Activated CD8-positive, alpha-beta memory T cell treated with anti-CD3 and anti-CD28 coated beads for 48 hours (primary cell): ENCODE measurements around the gene LRRC58.
"Not testable (repeated sequence)": the region's sequence is repeated elsewhere in the genome, so short reads cannot be mapped to it uniquely, and the experiment has no call there.

Experiments used
- DNase-seq, 3 experiments: peaks; one replicate each; pipeline ENCODE4 v3.0.0-alpha.2; 2020; ENCODE audit warnings: low read depth in 2 of 3, low spot score in 2 of 3

The LRRC58 gene

GRCh38 chr3:120341658-120342346, 7.4 kb downstream of the LRRC58 start:
- DNase-seq: no peak

DNA sequence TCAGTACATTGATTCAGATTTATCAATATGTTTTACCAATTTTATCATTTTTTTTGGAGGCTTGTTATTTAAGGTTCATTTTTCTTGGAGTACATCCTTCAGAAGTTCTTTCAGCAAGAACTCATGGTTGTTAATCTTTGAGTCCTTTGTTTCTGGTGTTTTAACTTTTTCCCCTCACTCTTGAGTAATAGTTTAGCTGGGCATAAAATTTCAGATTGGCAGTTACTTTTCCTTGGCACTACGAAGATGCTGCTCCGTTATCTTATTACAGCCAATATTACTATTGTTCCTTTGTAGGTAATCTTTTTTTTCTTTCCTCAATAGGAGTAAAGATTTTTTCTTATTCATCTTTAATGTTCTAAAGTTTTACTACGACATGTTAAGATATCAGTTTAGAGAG, 9.8 kb downstream of the LRRC58 start:
- DNase-seq: no peak

GRCh38 chr3:120338517-120338916, 10.6 kb downstream of the LRRC58 start:
- DNase-seq: no peak

- no peak for DNase-seq
These were observed 16.5 kb downstream of the LRRC58 start for GRCh38 chr3:120332646-120333045.

GRCh38 chr3:120331076-120331475, 18.1 kb downstream of the LRRC58 start:
- no peak for DNase-seq

DNA sequence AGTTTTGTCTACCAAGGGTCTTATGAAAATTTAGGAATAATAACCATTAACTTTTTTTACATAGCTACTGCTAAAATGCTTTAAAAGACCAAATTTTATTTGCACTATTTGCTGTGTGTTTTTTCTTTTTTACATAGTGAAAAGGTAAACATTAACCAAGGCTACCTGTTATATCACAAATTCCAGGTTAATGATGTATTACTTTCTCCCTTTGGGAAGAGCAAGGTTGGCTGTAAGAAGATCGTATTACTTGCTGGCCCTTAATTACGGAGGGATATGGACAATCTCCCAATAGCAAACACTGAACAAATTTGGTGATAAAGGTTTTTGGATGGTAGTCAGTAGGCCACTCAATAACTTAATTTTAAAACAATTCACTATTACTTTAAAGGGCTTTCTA, 22.4 kb downstream of the LRRC58 start:
- DNase-seq: no peak

- no peak for DNase-seq
These were observed 25.0 kb downstream of the LRRC58 start for GRCh38 chr3:120324190-120324589.

- not testable (repeated sequence) for DNase-seq
These were observed 25.4 kb downstream of the LRRC58 start for GRCh38 chr3:120323761-120324160.

DNA sequence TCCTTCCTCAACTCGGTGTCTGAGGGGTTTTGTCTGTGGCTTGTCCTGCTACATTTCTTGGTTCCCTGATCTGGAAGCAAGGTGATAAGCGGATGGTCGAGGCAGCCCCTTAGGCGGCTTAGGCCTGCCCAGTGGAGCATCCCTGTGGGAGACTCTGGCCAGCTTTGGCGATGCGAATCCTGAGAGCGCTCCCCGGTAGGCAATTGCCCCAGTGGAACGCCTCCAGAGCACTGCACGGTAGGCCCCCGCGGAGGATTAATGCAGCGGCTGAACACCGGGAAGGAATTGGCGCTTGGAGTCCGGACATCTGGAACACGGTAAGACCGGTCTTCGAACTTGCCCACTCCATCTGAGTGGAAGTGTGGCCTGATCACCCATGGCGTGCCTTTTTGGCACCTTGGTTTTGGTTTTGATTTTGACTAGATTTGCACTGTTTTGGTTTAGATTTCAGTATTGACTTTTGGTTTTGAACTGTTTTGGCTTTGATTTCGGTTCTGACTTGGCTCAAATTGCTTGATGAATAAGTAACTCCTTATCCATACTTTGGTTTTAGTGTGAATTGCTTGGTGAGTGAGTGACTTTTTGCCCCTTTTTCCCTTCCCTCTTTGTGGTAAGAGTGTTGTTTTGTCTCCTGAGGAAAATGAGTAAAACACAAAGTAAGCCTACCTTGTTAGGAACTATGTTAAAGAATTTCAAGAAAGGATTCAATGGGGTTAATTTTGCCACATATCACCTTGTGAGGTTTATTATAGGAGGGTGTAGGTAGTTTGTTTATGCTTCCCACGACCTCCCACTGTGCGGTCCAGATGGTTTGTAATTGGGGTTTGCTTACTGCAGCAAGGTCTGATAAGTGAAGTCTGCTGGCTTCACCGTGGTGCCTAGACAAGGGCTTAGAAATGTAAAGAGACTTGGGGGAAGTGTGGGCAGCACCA, 37.0 kb downstream of the LRRC58 start:
- DNase-seq: no peak

- DNase-seq: no peak
These were observed 42.4 kb downstream of the LRRC58 start for GRCh38 chr3:120306519-120307455.

- no peak for DNase-seq
These were observed 44.5 kb downstream of the LRRC58 start for GRCh38 chr3:120304616-120305015.

- DNase-seq: no peak
These were observed 46.8 kb downstream of the LRRC58 start for GRCh38 chr3:120302361-120302760.

GRCh38 chr3:120300971-120301370, 48.2 kb downstream of the LRRC58 start:
- DNase-seq: no peak

- no peak for DNase-seq
These were observed 49.8 kb downstream of the LRRC58 start for GRCh38 chr3:120299403-120299802.

DNA sequence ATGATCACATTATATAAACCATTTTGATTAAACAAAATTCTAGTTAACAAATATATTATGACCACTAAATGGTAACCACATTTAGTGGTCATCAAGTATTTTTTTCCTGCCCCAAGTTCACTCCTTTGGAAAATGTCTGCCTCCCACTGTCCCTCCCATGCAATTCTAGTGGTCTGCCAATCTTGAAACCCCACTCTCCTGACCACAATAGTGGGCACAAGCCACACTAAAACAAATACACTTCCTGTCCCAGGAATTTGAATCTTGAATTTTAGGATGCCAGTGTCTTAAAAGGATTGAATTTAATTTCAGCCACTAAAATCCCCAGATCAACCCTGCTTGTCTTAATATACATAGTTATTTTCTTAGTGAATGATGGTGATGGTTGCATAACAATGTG, 50.2 kb downstream of the LRRC58 start:
- no peak for DNase-seq

DNA sequence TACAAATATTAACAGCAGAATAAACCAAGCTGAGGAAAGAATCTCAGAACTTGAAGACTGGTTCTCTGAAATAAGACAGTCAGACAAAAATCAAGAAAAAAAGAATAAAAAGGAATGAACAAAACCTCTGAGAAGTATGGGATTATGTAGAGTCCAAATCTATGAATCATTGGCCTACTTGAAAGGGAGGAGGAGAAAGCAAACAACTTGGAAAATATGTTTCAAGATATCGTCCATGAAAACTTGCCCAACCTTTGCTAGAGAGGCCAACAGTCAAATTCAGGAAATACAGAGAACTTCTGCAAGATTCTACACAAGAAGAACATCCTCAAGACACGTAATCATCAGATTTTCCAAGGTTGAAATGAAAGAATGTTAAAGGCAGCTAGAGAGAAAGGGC, 57.6 kb downstream of the LRRC58 start:
- DNase-seq: not testable (repeated sequence)

DNA sequence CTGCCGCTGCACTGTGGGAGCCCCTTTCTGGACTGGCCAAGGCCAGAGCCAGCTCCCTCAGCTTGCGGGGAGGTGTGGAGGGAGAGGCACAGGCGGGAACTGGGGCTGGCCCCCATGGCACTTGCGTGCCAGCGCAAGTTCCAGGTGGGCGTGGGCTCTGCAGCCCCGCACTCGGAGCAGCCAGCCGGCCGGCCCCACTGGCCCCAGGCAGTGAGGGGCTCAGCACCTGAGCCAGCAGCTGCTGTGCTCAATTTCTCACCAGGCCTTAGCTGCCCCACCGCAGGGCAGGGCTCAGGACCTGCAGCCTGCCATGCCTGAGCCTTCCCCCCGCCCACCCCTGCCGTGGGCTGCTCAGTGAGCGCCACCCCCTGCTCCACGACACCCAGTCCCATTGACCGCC, 59.5 kb downstream of the LRRC58 start:
- no peak for DNase-seq

DNA sequence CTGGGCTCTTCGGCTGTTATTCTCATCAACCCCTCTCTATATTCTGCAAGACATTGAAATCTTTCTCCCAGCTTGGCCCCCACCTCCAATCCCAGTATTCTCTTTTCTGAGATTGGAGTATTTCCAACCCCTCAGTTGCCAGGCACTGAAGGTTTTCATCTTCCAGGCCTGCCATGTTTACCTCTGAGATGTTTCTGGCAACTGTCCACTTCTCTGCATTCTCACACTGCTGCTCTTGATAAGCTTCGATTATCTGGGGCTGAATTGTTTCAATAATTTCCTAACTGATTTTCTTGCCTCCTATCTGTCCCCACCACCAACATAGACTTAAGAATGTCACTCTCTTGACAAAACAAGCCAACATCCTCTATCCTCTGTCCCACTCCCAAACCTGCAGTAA, 62.7 kb downstream of the LRRC58 start:
- no peak for DNase-seq

GRCh38 chr3:120285508-120285841, 63.7 kb downstream of the LRRC58 start:
- no peak for DNase-seq

DNA sequence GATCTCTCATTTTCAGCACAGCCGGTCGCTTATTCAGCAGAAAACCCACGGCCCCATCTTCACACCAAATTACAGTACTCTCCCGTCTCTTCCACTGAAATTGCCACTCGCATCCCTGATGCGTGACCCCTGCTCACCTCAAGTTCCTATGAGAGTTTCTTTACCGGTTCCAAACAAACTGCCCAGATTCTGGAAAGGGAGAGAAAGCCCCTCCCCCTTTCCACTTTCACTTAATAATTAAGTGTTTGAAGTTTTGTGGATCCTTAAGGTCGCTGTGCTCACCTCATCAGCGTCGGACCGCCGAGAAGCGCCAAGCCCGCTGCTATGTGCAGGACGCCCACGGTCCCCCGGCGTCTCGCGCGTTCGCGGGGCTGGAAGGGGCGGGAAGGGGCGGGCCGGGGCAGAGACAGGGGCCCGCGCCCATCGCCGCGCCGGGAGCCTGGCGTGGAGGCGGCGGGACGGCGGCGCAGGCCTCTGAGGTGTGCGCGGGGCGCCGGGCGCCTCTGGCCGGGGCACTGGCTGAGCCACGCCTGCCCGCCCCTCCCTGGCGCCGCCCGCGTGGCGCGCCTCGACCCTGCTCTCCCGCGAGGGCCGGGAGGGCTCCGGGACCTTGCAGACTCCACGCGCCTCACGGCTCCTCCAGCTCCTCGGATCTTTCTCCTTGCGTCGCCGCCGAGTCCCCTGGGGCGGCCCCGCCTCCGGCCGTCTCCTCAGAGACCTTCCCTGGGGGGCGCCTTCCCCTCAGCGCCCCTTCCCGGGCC, 64.2 kb downstream of the LRRC58 start, which contains the start of gene GPR156:
Gene GPR156 (minus strand): TSS at position 476 of the 761 bp plus-strand sequence. CDS start 41,124 bp downstream, outside the sequence.
- DNase-seq: no peak

DNA sequence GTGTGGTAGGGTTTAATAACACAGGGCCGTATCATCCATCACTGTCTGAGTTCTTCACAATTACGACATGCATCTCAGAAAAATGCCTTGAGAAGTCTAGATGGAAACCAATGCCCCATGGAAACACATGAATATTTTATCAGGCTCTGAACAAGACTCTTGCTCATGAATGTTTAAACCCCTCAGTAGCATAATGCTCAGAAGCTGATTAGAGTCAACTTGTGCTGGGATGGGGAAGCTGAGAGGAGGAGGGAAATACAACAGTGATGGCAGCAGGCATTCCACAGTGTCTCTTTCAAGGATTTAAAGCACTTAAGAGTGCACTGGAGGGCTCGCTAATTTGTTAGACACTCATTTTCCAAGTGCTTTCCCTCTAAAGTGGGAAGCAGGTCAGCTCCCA, 67.9 kb downstream of the LRRC58 start:
- no peak for DNase-seq
